GM23248 (cell line): Measurements from ENCODE around the gene IGFL1. TPM values are rescaled to one million over a fixed set of nuclear protein-coding genes. Genes with fewer than 3 reads are reported as not detected.
A peak's percentile ranks its signal among the peaks of the same experiment; 100 is the strongest.

Experiments
- DNase-seq: peaks from one replicate; pipeline ENCODE4 v3.0.0-alpha.2; 2015
- H2AFZ ChIP-seq: fragments of 200-600 bp; sonication (generic); 2 replicates; pipeline ENCODE4 v1.6.1; 2016; ENCODE audit warnings: antibody characterized with exemption
- H3F3A ChIP-seq: fragments of 200-600 bp; sonication (generic); 2 replicates; pipeline ENCODE4 v1.6.1; 2016; ENCODE audit warnings: mild to moderate bottlenecking, antibody characterized with exemption, mixed run types; ENCODE audit not compliant: insufficient read depth
- H3K27ac ChIP-seq: fragments of 200-600 bp; sonication (generic); 2 replicates; pipeline ENCODE4 v1.5.1; 2016; ENCODE audit warnings: mild to moderate bottlenecking
- H3K27me3 ChIP-seq: fragments of 200-600 bp; sonication (generic); replicated peaks from 2 replicates; pipeline ENCODE4 v1.6.1; 2016; ENCODE audit warnings: mild to moderate bottlenecking; ENCODE audit not compliant: insufficient read depth
- H3K36me3 ChIP-seq: fragments of 200-600 bp; sonication (generic); 2 replicates; pipeline ENCODE4 v1.6.1; 2016; ENCODE audit warnings: low read depth, mild to moderate bottlenecking
- H3K4me1 ChIP-seq: fragments of 200-600 bp; sonication (generic); 2 replicates; pipeline ENCODE4 v1.6.1; 2016; ENCODE audit warnings: mild to moderate bottlenecking; ENCODE audit not compliant: insufficient read depth
- H3K4me2 ChIP-seq: fragments of 200-600 bp; sonication (generic); one replicate; pipeline ENCODE4 v1.6.1; 2016; ENCODE audit warnings: mild to moderate bottlenecking; ENCODE audit not compliant: unreplicated experiment
- H3K4me3 ChIP-seq: fragments of 200-600 bp; sonication (generic); 2 replicates; pipeline ENCODE4 v1.5.1; 2016; ENCODE audit warnings: mild to moderate bottlenecking
- H3K79me2 ChIP-seq: fragments of 200-600 bp; sonication (generic); 2 replicates; pipeline ENCODE4 v1.6.1; 2016; ENCODE audit warnings: mild to moderate bottlenecking; ENCODE audit not compliant: insufficient read depth
- H3K9ac ChIP-seq: fragments of 200-600 bp; sonication (generic); 2 replicates; pipeline ENCODE4 v1.6.1; 2016; ENCODE audit warnings: mild to moderate bottlenecking
- H3K9me2 ChIP-seq: fragments of 200-600 bp; sonication (generic); 2 replicates; pipeline ENCODE4 v1.6.1; 2016; ENCODE audit warnings: mixed run types, mild to moderate bottlenecking, moderate library complexity; ENCODE audit not compliant: insufficient read depth
- H3K9me3 ChIP-seq: fragments of 200-600 bp; sonication (generic); one replicate; pipeline ENCODE4 v1.6.1; 2017; ENCODE audit warnings: low read depth
- H4K20me1 ChIP-seq: fragments of 200-600 bp; sonication (generic); 2 replicates; pipeline ENCODE4 v1.6.0; 2016; ENCODE audit not compliant: insufficient read depth
- EZH2 ChIP-seq: fragments of 200-600 bp; sonication (generic); IDR thresholded peaks from 2 replicates; pipeline ENCODE4 v1.6.1; 2018; ENCODE audit warnings: antibody characterized with exemption, mild to moderate bottlenecking; ENCODE audit not compliant: insufficient read depth, poor library complexity, severe bottlenecking
- EZH2phosphoT487 ChIP-seq: fragments of 200-600 bp; sonication (generic); IDR thresholded peaks from 2 replicates; pipeline ENCODE4 v1.6.1; 2018; ENCODE audit warnings: antibody characterized with exemption, moderate library complexity, mild to moderate bottlenecking, low read depth; ENCODE audit not compliant: insufficient read depth
- WGBS, 2 experiments: methylation state at CpG; one replicate each; pipeline ENCODE4 v1.1.6; 2015 to 2017; ENCODE audit warnings: low lambda C conversion rate in 2 of 2, low coverage in 1 of 2; ENCODE audit errors: missing lambda C conversion rate in 2 of 2; 5-methylcytosine and 5-hydroxymethylcytosine counted together
- in situ Hi-C: fragments of 300-500 bp; cut with MboI; formaldehyde crosslinking; loops from 2 replicates; pipeline ENCODE4 v1.15.0; 2020
- polyA plus RNA-seq: library from polyadenylated mRNA; unstranded; fragments of >200 nt; fragmentation: Nextera tagmentation; extraction: Ambion mirVana; gene quantifications from 2 replicates; pipeline ENCODE4 v1.2.1, GENCODE V29; 2016
- total RNA-seq: library from RNA; depleted of rRNA; stranded (reverse); fragments of >200 nt; shearing (Covaris generic); gene quantifications from 2 replicates; pipeline ENCODE4 v1.2.3, GENCODE V29; 2014

IGFL1 gene
- total and polyA plus RNA-seq, 2 experiments from 2014 or later, result not detected

GRCh38 chr19:46213156-46213555, 16.4 kb upstream of the IGFL1 start:
- peaks cover 54% of the 10 kb centered on the region for H3K27me3 ChIP-seq
- H3K79me2 ChIP-seq, result no peaks in the 10 kb centered on the region
- H3K27ac ChIP-seq, result no peak overlapping the region
- DNase-seq, result no peak
- in situ Hi-C loops, result no loop called here
- H3K9me3 ChIP-seq, result no peaks in the 10 kb centered on the region
- H3K4me1 ChIP-seq, result no peaks in the 10 kb centered on the region
- TF ChIP-seq EZH2 (no peak), EZH2phosphoT487 (no peak)
- WGBS, 2 experiments, result 60 to 69% methylated on average over 11 of the region's 11 CpGs
- no peak overlapping the region for H3K4me3 ChIP-seq
- no peak overlapping the region for H3K4me2 ChIP-seq
- no peaks in the 10 kb centered on the region for H3K36me3 ChIP-seq
- H3K9me2 ChIP-seq, result no peaks in the 10 kb centered on the region
- no peaks in the 10 kb centered on the region for H3F3A ChIP-seq
- H3K9ac ChIP-seq, result no peak overlapping the region
- no peak overlapping the region for H2AFZ ChIP-seq
- no peaks in the 10 kb centered on the region for H4K20me1 ChIP-seq

- Histone ChIP-seq H3K9me3 (no peaks in the 10 kb centered on the region), H3K4me1 (no peaks in the 10 kb centered on the region), H3K36me3 (no peaks in the 10 kb centered on the region), H3K9me2 (no peaks in the 10 kb centered on the region), H4K20me1 (no peaks in the 10 kb centered on the region), H3K27ac (no peak overlapping the region), H3K9ac (no peak overlapping the region), H3F3A (no peaks in the 10 kb centered on the region), H3K4me3 (no peak overlapping the region), H3K27me3 (peaks cover 50% of the 10 kb centered on the region), H3K79me2 (no peaks in the 10 kb centered on the region), H2AFZ (no peak overlapping the region), H3K4me2 (no peak overlapping the region)
- TF ChIP-seq EZH2 (no peak), EZH2phosphoT487 (no peak)
- in situ Hi-C loops, result no loop called here
- DNase-seq, result no peak
- whole genome bisulfite sequencing, 2 experiments, result 70 to 71% methylated on average over 19 of the region's 19 CpGs
Observed at GRCh38 chr19:46213806-46214205, 15.7 kb upstream of the IGFL1 start.

DNA sequence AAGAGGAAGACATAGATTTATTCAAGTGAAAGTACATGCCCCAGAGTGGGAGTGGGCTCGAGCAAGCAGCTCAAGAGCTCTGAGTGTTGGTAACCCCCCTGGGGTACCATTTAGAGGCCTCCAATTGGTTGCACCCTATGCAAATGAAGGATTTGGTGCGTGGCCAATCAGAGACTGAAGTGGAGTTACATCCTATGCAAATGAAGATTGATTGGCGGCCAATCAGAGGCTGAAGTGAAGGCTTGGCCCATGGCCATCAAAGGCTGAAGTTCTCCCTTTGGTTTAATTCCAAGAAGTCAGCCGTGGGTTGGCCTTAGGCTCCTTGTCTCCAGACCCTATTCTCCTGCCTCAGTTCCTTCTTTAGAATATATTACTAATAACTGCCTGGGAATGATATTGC, 12.9 kb upstream of the IGFL1 start:
- no peaks in the 10 kb centered on the region for H3K36me3 ChIP-seq
- 25 to 31% methylated on average over 4 of the region's 4 CpGs for WGBS, 2 experiments
- no peak overlapping the region for H3K9ac ChIP-seq
- H2AFZ ChIP-seq, result no peak overlapping the region
- peaks cover 4% of the 10 kb centered on the region; the same call in 1 of the 2 replicates for H3F3A ChIP-seq
- no peaks in the 10 kb centered on the region for H3K9me3 ChIP-seq
- H3K9me2 ChIP-seq, result no peaks in the 10 kb centered on the region
- peaks cover 38% of the 10 kb centered on the region for H3K27me3 ChIP-seq
- no peak overlapping the region for H3K27ac ChIP-seq
- no peaks in the 10 kb centered on the region for H3K79me2 ChIP-seq
- no peaks in the 10 kb centered on the region for H4K20me1 ChIP-seq
- no peak overlapping the region for H3K4me2 ChIP-seq
- H3K4me3 ChIP-seq, result no peak overlapping the region
- no peak for TF ChIP-seq EZH2phosphoT487
- TF ChIP-seq EZH2, result no peak
- no peak for DNase-seq
- H3K4me1 ChIP-seq, result no peaks in the 10 kb centered on the region
- in situ Hi-C loops, result no loop called here

DNA sequence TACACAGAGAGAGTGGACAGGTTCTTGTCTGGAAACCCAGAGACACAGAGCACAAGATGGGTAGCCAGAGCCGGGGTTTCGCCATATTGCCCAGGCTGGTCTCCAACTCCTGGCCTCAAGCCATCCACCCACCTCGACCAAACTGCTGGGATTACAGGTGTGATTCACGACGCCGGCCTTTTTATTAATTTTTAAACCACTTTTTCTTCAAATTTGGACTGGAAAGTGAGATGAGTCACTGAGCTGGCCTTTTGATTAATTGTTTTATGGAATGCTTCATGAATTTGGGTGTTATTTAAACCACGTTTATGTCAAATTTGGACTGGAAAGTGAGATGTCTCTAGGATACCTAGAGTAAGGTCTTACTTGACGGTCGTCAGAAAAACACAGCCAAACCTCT, 12.1 kb upstream of the IGFL1 start:
- peaks cover 5% of the 10 kb centered on the region; the same call in 1 of the 2 replicates for H3F3A ChIP-seq
- H3K9me3 ChIP-seq, result no peaks in the 10 kb centered on the region
- no peaks in the 10 kb centered on the region for H3K36me3 ChIP-seq
- 0 out of 2 replicates have a peak, but pooled peaks cover 5% of the 10 kb centered on the region for H3K4me1 ChIP-seq
- in situ Hi-C loops, result no loop called here
- H2AFZ ChIP-seq, result no peak overlapping the region
- TF ChIP-seq EZH2phosphoT487, result no peak
- no peak for TF ChIP-seq EZH2
- H3K79me2 ChIP-seq, result no peaks in the 10 kb centered on the region
- DNase-seq, result no peak
- H3K9me2 ChIP-seq, result no peaks in the 10 kb centered on the region
- H3K4me3 ChIP-seq, result no peak overlapping the region
- peaks cover 38% of the 10 kb centered on the region for H3K27me3 ChIP-seq
- H3K9ac ChIP-seq, result no peak overlapping the region
- WGBS, 2 experiments, result 50 to 51% methylated on average over 9 of the region's 9 CpGs
- H3K27ac ChIP-seq, result no peak overlapping the region
- H3K4me2 ChIP-seq, result no peak overlapping the region
- no peaks in the 10 kb centered on the region for H4K20me1 ChIP-seq

GRCh38 chr19:46218160-46218559, 11.4 kb upstream of the IGFL1 start:
- WGBS, 2 experiments, result 7 to 11% methylated on average over 6 of the region's 6 CpGs
- Histone ChIP-seq H4K20me1 (no peaks in the 10 kb centered on the region), H3K27ac (no peak overlapping the region), H3K27me3 (peaks cover 32% of the 10 kb centered on the region), H3K9me2 (no peaks in the 10 kb centered on the region), H3K4me3 (no peak overlapping the region), H3K79me2 (no peaks in the 10 kb centered on the region), H3K9me3 (no peaks in the 10 kb centered on the region), H3K36me3 (no peaks in the 10 kb centered on the region), H3K4me2 (no peak overlapping the region), H3K4me1 (0 out of 2 replicates have a peak, but pooled peaks cover 7% of the 10 kb centered on the region), H3F3A (peaks cover 5% of the 10 kb centered on the region; the same call in 1 of the 2 replicates), H3K9ac (no peak overlapping the region), H2AFZ (no peak overlapping the region)
- no peak for TF ChIP-seq EZH2phosphoT487
- TF ChIP-seq EZH2, result no peak
- peak; percentile 36 for DNase-seq
- in situ Hi-C loops, result no loop called here
